ENCODE data around the gene PTPRN2. TPM values are rescaled to one million over a fixed set of nuclear protein-coding genes. Genes with fewer than 3 reads are reported as not detected.

PTPRN2 gene
- total and polyA plus RNA-seq, 8 donors = 12.2 to 49.2 (median 31.8) TPM

DNA sequence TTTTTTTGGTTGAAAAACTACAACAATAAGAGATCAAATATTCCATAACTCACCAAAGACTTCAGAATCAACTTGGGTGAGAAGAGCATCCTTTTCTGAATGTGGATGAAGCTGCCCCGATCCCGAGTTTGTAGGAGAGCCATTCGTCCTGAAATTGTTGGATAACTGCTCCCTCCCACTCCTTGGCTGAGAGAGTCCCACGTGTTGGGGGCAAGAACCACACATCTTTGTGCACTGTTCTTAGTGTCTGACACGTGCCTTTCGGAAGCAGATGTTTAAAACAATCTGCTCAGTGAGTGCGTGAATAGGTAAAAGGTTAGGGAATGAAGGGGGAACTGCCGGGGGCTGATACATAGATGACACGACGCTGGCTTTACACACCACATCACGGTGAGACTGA, 575.7 kb downstream of the PTPRN2 start:
- 85 to 90% methylated on average over 11 of the region's 11 CpGs for WGBS, 2 donors
- peak in 1 of 6 donors; percentile 3 for DNase-seq
- FAIRE-seq = no peak
- no peak for ATAC-seq
- TF ChIP-seq, protein P1, sequence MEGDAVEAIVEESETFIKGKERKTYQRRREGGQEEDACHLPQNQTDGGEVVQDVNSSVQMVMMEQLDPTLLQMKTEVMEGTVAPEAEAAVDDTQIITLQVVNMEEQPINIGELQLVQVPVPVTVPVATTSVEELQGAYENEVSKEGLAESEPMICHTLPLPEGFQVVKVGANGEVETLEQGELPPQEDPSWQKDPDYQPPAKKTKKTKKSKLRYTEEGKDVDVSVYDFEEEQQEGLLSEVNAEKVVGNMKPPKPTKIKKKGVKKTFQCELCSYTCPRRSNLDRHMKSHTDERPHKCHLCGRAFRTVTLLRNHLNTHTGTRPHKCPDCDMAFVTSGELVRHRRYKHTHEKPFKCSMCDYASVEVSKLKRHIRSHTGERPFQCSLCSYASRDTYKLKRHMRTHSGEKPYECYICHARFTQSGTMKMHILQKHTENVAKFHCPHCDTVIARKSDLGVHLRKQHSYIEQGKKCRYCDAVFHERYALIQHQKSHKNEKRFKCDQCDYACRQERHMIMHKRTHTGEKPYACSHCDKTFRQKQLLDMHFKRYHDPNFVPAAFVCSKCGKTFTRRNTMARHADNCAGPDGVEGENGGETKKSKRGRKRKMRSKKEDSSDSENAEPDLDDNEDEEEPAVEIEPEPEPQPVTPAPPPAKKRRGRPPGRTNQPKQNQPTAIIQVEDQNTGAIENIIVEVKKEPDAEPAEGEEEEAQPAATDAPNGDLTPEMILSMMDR (IDR thresholded peaks at IDR 0.05) = no peak
- Histone ChIP-seq H3K4me1 (peaks cover 0 to 10% (median 0%) of the 10 kb centered on the region in 3 donors), H3K4me3 (no peak overlapping the region), H3K27ac (no peak overlapping the region), H3K9me3 (no peaks in the 10 kb centered on the region), H3K36me3 (no peaks in the 10 kb centered on the region), H3K27me3 (no peaks in the 10 kb centered on the region)
- intact Hi-C loops (cut with DNase I) = no loop called here

DNA sequence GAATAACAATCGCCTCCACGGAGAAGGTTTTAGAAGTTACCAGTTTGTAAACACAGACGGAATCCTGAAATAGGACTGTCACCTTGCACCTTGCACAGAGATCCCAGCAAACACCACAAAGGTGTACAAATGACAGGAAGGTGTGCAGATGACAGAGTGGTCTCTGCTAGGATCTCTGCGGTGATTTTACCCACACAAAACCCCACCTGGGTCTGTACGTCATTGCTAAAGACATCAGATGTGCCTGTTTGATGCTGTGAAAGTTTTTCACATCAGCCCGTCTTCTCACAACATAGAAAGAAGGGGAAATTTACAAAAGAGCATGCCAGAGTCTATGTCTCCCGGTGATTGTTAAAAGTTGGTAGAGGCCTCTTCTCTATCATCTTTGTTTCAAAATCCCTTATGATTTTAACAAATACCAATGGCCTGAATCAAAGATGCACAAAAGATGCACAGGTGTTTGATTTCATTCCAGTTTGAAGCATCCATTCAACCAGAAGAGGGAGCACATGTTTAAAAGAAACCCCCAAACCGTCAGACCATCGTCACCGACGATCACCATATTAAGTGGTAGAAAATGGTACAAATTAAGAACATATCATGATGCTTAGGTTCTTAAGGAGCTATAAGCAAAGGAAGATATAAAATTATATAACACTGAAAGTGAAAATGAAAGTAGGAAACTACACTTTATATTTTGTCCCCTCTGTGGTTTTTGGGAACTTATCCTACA, 576.5 kb downstream of the PTPRN2 start:
- FAIRE-seq = no peak
- H3K4me3 ChIP-seq = no peak overlapping the region
- WGBS, 2 donors = 71 to 78% methylated on average over 11 of the region's 11 CpGs
- no peak for ATAC-seq
- intact Hi-C loops (cut with DNase I) = no loop called here
- TF ChIP-seq, protein P1 (IDR thresholded peaks at IDR 0.05) = no peak
- no peaks in the 10 kb centered on the region for H3K27me3 ChIP-seq
- H3K27ac ChIP-seq = no peak overlapping the region
- H3K9me3 ChIP-seq = no peaks in the 10 kb centered on the region
- H3K36me3 ChIP-seq = no peaks in the 10 kb centered on the region
- DNase-seq = no peak
- H3K4me1 ChIP-seq = peaks cover 0 to 10% (median 0%) of the 10 kb centered on the region in 3 donors

DNA sequence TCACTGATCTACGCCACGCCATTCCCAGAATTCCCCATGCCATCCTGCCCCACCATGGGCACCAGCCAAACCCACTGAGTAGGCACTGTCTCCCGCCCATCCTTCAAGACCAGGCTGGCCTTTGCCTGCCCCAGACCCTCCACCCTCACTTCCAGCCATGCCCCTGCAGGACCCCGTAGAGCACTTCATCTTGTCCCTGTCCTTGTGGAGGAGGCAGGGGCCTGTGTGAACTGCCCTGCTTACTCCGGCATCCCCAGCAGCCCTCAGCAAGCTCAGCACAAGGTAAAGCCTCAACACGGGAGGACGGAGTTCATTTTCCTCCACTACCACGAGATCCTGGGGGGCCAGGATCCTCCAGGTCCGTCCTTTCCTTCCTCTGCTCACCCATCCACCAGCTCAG, 577.7 kb downstream of the PTPRN2 start:
- Histone ChIP-seq H3K27me3 (no peaks in the 10 kb centered on the region), H3K27ac (no peak overlapping the region), H3K9me3 (no peaks in the 10 kb centered on the region), H3K4me1 (peaks cover 0 to 2% (median 0%) of the 10 kb centered on the region in 3 donors), H3K36me3 (no peaks in the 10 kb centered on the region), H3K4me3 (no peak overlapping the region)
- 75% methylated on average over 9 of the region's 9 CpGs for WGBS, 2 donors
- TF ChIP-seq, protein P1 (IDR thresholded peaks at IDR 0.05) = no peak
- FAIRE-seq = no peak
- no peak for ATAC-seq
- DNase-seq = peak in 1 of 6 donors; percentile 27
- intact Hi-C loops (cut with DNase I) = no loop called here

DNA sequence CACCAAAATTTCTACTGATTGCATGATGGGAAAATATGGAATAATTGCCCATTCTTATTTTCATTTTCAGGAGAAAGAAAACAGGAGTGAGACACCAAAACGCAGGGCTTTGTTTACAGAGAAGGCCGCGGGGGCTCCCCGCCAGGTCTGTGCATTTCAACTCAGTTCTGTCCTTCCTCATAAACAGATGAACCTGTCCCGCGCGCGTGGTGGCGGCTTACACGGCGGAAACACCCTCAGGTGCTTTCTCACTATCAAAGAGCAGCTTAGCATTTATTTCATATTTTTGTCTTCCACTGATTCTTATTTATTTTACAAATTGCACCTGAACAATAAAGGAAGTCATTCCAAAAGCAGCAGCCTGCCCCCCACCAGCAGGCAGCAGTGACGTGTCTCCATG, 579.4 kb downstream of the PTPRN2 start:
- H3K36me3 ChIP-seq = no peaks in the 10 kb centered on the region
- intact Hi-C loops (cut with DNase I) = no loop called here
- DNase-seq (peak in 1 of 6 donors; percentile 8), ATAC-seq (no peak), FAIRE-seq (no peak)
- WGBS, 2 donors = 74 to 84% methylated on average over 12 of the region's 12 CpGs
- no peak overlapping the region for H3K27ac ChIP-seq
- TF ChIP-seq, protein P1 (IDR thresholded peaks at IDR 0.05) = no peak
- no peak overlapping the region for H3K4me3 ChIP-seq
- H3K27me3 ChIP-seq = no peaks in the 10 kb centered on the region
- H3K9me3 ChIP-seq = no peaks in the 10 kb centered on the region
- no peaks in the 10 kb centered on the region for H3K4me1 ChIP-seq

DNA sequence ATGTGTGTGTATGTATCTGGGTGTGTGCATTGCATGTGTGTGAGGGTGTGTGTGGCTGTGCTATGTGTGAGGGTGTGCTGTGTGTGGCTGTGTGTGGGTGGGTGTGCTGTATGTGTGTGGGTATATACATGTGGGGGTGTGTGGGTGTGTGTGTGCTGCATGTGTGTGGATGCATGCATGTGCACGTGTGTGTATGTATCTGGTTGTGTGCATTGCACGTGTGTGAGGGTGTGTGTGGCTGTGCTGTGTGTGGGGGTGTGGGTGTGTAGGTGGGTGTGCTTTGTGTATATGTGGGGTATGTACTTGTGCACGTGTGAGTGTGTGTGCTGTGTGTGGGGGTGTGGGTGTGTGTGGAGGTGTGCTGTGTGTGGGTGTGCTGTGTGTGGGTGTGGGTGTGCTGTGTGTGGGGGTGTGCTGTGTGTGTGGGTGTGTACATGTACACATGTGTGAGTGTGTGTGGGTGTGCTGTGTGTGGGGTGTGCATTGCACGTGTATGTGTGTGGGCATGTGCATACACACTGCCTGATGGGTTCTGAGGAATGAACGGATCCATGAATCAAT, 579.8 kb downstream of the PTPRN2 start:
- H3K4me1 ChIP-seq = no peaks in the 10 kb centered on the region
- no peak for FAIRE-seq
- WGBS, 2 donors = 66 to 80% methylated on average over 5 of the region's 5 CpGs
- TF ChIP-seq, protein P1 (IDR thresholded peaks at IDR 0.05) = no peak
- no peaks in the 10 kb centered on the region for H3K9me3 ChIP-seq
- H3K27ac ChIP-seq = no peak overlapping the region
- no peaks in the 10 kb centered on the region for H3K27me3 ChIP-seq
- no peak overlapping the region for H3K4me3 ChIP-seq
- DNase-seq = no peak
- ATAC-seq = peak in 1 of 4 donors; percentile 11
- intact Hi-C loops (cut with DNase I) = no loop called here
- no peaks in the 10 kb centered on the region for H3K36me3 ChIP-seq
